ENCODE results near the gene CACNB3. TPM values are rescaled to one million over a fixed set of nuclear protein-coding genes. Genes with fewer than 3 reads are reported as not detected.
A peak's percentile ranks its signal among the peaks of the same experiment; 100 is the strongest.
"Not testable (repeated sequence)": the region's sequence is repeated elsewhere in the genome, so short reads cannot be mapped to it uniquely, and the experiment has no call there.

Gene CACNB3
- total RNA-seq, 1 experiment from 2014 or later: 8.9 TPM

DNA sequence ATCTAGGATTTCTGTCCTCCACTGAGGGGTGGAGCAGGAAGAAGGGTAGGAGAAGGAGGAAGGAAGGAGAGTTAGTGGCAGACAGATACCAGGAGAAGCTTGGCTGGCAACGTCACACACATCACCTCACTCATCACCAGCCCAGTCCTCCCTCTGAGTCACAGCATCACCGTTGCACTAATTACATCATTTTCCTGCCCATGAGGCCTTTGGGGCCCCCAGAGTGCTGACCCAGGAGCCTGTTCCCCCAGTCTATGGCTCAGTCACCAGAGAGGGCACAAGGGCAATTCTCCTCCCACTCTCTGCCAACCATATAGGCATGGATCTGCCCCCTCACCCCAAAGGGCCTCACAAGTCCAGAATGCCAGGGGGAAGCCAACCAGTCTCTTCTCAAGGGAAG, 42.8 kb downstream of the CACNB3 start:
- no peak for DNase-seq (ENCODE audit: low read depth in 1 of 2, low spot score in 2 of 2)
- H3K27me3 ChIP-seq (replicated peaks): peaks cover 14% of the 10 kb centered on the region
- H3K9me3 ChIP-seq (replicated peaks): no peaks in the 10 kb centered on the region
- H3K4me3 ChIP-seq: no peak overlapping the region
- H3K27ac ChIP-seq: no peak overlapping the region
- H3K4me1 ChIP-seq (replicated peaks): peaks cover 6% of the 10 kb centered on the region
- H3K36me3 ChIP-seq: no peaks in the 10 kb centered on the region

DNA sequence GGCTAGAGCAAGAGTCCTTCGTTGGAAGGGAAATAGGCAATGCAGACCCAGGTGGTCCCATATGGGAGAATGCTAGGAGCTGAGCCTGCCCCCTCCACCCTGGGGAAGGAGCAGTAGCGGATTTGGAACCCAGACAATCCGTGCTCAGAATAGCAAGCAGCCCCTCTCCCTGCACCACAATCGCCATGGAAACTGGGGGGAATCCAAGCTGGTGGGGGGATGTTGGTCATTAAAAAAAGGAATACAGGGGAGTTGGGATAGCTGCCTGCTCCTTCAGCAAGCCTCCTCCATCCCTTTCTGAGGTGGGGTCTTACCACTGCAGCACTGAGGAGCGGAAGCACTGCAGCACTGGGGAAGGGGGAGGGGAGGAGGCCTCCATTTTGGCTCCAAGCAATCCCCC, 44.5 kb downstream of the CACNB3 start:
- peaks cover 14% of the 10 kb centered on the region for H3K27me3 ChIP-seq (replicated peaks)

DNA sequence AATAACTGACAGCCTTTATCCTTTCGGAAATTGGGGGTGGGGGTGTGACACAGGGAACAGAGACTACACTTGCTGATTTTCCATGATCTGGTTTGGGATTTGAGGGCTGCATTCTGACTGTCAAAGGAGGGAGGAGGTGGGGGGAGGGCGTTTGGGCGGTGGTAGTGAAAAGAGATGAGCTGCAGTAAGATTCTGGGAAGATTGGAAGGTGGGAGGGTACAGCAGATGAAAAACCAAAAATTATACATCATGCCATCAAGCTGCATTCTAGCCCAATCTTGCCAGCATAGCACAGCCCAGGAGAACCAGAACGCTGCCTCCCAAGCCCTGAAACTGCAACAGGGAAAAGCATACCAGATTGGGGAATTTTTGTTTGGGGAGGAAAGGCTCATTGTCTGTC, 45.0 kb downstream of the CACNB3 start:
- H3K27me3 ChIP-seq (replicated peaks): peaks cover 14% of the 10 kb centered on the region
- peaks cover 6% of the 10 kb centered on the region for H3K4me1 ChIP-seq (replicated peaks)
- no peaks in the 10 kb centered on the region for H3K9me3 ChIP-seq (replicated peaks)
- H3K36me3 ChIP-seq: no peaks in the 10 kb centered on the region
- no peak overlapping the region for H3K4me3 ChIP-seq
- H3K27ac ChIP-seq: no peak overlapping the region
- no peak for DNase-seq (ENCODE audit: low read depth in 1 of 2, low spot score in 2 of 2)

More for the DNA sequence above, 44.5 kb downstream of the CACNB3 start:
- no peak for DNase-seq (ENCODE audit: low read depth in 1 of 2, low spot score in 2 of 2)
- Histone ChIP-seq H3K4me1 (replicated peaks) (peaks cover 6% of the 10 kb centered on the region), H3K27ac (no peak overlapping the region), H3K4me3 (no peak overlapping the region), H3K36me3 (no peaks in the 10 kb centered on the region), H3K9me3 (replicated peaks) (no peaks in the 10 kb centered on the region)

DNA sequence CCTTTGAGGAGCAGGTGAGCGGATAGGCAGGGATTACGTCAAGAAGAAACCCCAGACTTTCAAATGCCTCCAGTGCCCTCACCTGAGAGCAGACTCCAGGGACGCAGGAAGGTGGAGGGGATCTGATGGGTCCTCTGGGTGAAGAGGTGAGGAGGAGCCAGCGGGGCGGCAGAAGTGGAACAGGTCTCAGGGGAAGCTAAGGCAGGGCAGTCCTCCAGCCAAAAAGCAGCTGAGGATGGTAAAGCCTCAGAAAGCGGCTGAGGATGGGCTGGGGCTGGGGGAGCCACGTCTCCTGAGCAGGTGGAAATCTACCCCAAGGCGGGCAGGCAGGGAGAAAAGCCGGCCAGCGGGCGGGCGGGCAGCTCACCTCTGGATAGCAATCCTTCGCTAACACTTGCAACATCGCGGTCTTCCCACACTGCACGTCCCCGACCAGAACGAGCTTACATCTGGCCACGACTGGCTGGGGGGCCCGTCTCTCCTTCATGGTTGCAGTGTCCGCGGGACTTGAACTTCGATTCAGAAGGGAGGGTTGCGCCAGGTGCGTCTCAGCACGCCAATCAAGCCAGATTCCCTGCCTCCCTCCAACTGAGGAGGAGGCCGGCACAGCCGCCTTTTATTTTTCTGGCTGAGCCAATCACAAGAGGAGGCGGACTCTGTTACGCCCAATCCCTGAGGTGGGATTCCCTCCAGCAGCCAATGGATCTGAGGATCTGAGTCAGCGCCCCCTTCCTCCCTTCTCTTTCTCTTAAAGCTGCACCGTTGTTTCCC, 47.2 kb downstream of the CACNB3 start, which contains the start of gene RND1:
RND1 (minus strand) TSS at position 590 of the 771 bp plus-strand sequence; CDS start at position 487, 103 bp downstream.
- Histone ChIP-seq H3K27me3 (replicated peaks) (peaks cover 14% of the 10 kb centered on the region), H3K36me3 (no peaks in the 10 kb centered on the region), H3K4me3 (peak within 1 kb of the TSS; percentile 39), H3K4me1 (replicated peaks) (peaks cover 6% of the 10 kb centered on the region), H3K9me3 (replicated peaks) (no peaks in the 10 kb centered on the region), H3K27ac (no peak within 1 kb of the TSS)
- peak; percentile 82 to 83 for DNase-seq (ENCODE audit: low read depth in 1 of 2, low spot score in 2 of 2)

DNA sequence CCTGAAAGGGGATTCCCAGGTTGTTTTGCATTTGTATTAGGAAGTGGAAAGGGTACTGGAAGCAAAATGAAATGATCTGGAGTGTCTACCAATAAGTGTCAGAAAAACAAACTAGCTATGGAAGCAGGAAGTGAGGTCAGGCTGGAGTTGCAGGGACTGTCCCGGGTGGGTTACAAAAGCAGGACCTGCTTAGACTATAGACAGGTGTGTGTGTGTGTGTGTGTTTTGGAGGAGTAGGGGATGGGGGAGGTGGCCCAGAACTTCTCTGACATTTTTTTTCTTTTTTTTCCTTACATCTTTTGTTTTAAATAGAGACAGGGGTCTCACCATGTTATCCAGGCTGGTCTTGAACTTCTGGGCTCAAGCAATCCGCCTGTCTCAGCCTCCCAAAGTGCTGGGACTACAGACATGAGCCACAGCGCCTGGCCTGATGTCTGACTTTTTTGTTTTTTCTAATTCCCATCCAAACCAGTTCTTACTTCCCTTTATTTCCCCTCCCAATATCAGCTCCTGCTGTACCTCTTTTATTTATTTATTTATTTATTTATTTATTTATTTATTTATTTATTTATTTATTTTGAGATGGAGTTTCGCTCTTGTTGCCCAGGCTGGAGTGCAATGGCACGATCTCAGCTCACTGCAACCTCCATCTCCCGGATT, 47.9 kb downstream of the CACNB3 start:
- peaks cover 6% of the 10 kb centered on the region for H3K4me1 ChIP-seq (replicated peaks)
- H3K9me3 ChIP-seq (replicated peaks): no peaks in the 10 kb centered on the region
- H3K27ac ChIP-seq: no peak overlapping the region
- H3K27me3 ChIP-seq (replicated peaks): peaks cover 14% of the 10 kb centered on the region
- H3K4me3 ChIP-seq: peak overlapping the region; percentile 39
- DNase-seq (ENCODE audit: low read depth in 1 of 2, low spot score in 2 of 2): no peak
- H3K36me3 ChIP-seq: no peaks in the 10 kb centered on the region

DNA sequence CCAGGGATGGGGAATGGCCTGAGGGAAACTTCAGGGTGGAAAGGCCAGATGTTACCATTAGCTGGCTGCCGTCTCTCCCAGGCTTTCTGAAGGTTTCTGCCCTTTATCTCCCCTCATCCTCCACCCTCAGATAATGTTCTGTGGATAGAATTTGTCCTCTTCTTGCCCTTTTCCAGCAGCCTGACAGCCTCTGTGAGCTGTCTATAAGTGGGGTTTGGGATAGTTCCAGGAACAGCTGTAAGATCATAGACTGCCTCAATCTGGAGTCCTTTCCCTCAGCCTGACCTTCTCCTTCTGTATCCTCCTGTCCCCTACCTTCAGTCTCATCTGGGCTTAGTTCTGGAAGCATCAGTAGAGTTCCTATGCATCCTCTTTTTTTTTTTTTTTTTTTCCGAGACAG, 50.2 kb downstream of the CACNB3 start:
- Histone ChIP-seq H3K9me3 (replicated peaks) (no peaks in the 10 kb centered on the region), H3K27ac (no peak overlapping the region), H3K27me3 (replicated peaks) (peaks cover 14% of the 10 kb centered on the region), H3K4me1 (replicated peaks) (peaks cover 6% of the 10 kb centered on the region), H3K36me3 (no peaks in the 10 kb centered on the region), H3K4me3 (no peak overlapping the region)
- no peak for DNase-seq (ENCODE audit: low read depth in 1 of 2, low spot score in 2 of 2)

DNA sequence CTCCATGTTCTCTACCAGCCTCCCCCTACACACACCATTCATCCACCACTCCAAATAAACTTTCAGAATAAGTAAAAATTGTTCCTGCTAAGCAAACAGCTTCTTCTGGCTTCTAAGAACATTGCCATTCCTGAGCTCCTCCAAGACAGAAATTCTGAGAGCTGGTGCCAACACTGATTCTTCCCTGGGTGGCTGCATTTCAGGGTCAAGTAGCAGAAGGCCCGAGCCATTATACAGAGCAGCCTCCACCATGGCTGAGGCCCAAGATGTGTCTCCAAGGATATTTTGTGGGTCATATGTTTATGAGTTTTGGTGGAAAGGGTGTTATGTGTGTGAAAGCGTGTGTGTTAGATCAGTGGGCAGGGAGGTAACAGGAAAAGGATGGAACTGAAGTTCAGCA, 50.9 kb downstream of the CACNB3 start:
- peaks cover 6% of the 10 kb centered on the region for H3K4me1 ChIP-seq (replicated peaks)
- DNase-seq (ENCODE audit: low read depth in 1 of 2, low spot score in 2 of 2): no peak
- H3K36me3 ChIP-seq: no peaks in the 10 kb centered on the region
- no peaks in the 10 kb centered on the region for H3K9me3 ChIP-seq (replicated peaks)
- H3K27ac ChIP-seq: no peak overlapping the region
- H3K4me3 ChIP-seq: no peak overlapping the region
- H3K27me3 ChIP-seq (replicated peaks): peaks cover 9% of the 10 kb centered on the region

DNA sequence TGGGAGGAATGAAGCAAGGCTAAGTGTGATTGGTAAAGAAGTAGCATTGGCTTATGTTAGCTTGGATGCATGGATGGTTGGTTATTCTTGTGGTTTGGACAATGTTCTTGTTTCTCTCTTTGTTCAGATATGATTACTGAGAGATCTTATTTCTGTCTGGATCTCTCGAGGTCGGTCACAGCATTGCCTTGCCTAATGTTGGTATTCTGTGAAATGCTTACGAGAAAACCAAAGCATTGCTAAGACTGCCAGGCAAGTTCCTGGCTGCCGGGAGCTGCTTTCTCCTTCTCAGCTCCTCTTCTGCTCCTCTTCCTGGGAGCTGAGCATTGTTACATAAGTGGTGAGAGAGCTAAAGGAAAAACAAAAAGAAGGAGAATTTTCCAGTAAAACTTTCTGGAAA, 54.8 kb downstream of the CACNB3 start:
- H3K36me3 ChIP-seq: no peaks in the 10 kb centered on the region
- H3K27me3 ChIP-seq (replicated peaks): no peaks in the 10 kb centered on the region
- DNase-seq (ENCODE audit: low read depth in 1 of 2, low spot score in 2 of 2): no peak
- no peak overlapping the region for H3K27ac ChIP-seq
- H3K9me3 ChIP-seq (replicated peaks): no peaks in the 10 kb centered on the region
- no peak overlapping the region for H3K4me3 ChIP-seq
- H3K4me1 ChIP-seq (replicated peaks): no peaks in the 10 kb centered on the region

DNA sequence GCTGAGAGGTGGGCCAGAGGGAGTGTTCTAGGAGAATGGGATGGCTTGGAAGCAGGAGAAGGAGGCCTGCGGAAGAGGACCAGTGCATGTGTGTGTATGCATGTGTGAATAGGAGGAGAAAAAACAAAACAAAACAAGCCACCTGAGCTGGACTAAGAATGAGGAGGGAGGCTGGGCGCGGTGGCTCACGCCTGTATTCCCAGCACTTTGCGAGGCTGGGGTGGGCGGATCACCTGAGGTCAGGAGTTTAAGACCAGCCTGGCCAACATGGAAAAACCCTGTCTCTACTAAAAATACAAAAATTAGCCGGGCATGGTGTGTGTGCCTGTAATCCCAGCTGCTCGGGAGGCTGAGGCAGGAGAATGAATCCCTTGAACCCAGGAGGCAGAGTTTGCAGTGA, 55.2 kb downstream of the CACNB3 start:
- DNase-seq (ENCODE audit: low read depth in 1 of 2, low spot score in 2 of 2); H3K9me3 ChIP-seq (replicated peaks); H3K27ac ChIP-seq; H3K4me3 ChIP-seq; H3K27me3 ChIP-seq (replicated peaks); H3K36me3 ChIP-seq; H3K4me1 ChIP-seq (replicated peaks): not testable (repeated sequence)

DNA sequence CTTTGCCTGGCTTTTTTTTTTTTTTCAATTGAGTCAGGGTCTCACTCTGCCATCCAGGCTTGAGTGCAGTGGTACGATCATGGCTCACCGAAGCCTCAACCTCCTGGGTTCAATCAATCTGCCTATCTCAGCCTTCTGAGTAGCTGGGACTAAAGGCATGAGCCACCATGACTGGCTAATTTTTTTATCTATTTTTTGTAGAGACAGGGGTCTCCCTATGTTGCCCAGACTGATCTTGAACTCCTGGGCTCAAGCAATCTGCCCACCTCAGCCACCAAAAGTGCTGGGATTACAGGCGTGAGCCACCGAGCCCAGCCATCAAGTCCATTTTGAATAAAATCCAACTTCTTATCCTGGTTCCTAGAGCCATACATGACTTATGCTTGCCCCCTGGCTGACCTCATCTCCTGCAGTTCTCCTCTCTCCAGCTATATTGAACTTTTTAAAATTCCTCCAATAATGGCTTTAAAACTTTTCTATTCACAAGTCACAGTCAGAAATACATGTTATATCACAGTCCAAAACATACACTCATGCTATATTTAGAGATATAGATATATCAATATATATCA, 57.7 kb downstream of the CACNB3 start:
- H3K4me1 ChIP-seq (replicated peaks): no peaks in the 10 kb centered on the region; the same call in 1 of the 2 replicates
- H3K36me3 ChIP-seq: no peaks in the 10 kb centered on the region
- no peaks in the 10 kb centered on the region for H3K9me3 ChIP-seq (replicated peaks)
- H3K4me3 ChIP-seq: no peak overlapping the region
- DNase-seq (ENCODE audit: low read depth in 1 of 2, low spot score in 2 of 2): no peak
- H3K27me3 ChIP-seq (replicated peaks): no peaks in the 10 kb centered on the region
- no peak overlapping the region for H3K27ac ChIP-seq

Other genes starting within 250 kb of the CACNB3 start
- not detected in 2 replicates for gene LALBA, start 248.4 kb upstream of the CACNB3 start, total RNA-seq (2014; rRNA removed; shearing (Covaris generic))
- gene KANSL2, start 136.3 kb upstream of the CACNB3 start, total RNA-seq (2014; rRNA removed; shearing (Covaris generic)): 34.5 and 54.4 TPM in 2 replicates
- 17.1 and 28.4 TPM in 2 replicates for gene CCNT1, start 101.8 kb upstream of the CACNB3 start, total RNA-seq (2014; rRNA removed; shearing (Covaris generic))
- 20.6 and 22.9 TPM in 2 replicates for gene ADCY6, start 29.4 kb upstream of the CACNB3 start, total RNA-seq (2014; rRNA removed; shearing (Covaris generic))
- gene DDX23, start 33.7 kb downstream of the CACNB3 start, total RNA-seq (2014; rRNA removed; shearing (Covaris generic)): 77.1 and 109 TPM in 2 replicates
- not detected in 2 replicates for gene RND1, start 47.4 kb downstream of the CACNB3 start, total RNA-seq (2014; rRNA removed; shearing (Covaris generic))
- gene FKBP11, start 107.0 kb downstream of the CACNB3 start, total RNA-seq (2014; rRNA removed; shearing (Covaris generic)): 6.0 and 9.9 TPM in 2 replicates
- 57.7 and 64.5 TPM in 2 replicates for gene ARF3, start 139.0 kb downstream of the CACNB3 start, total RNA-seq (2014; rRNA removed; shearing (Covaris generic))
- gene WNT10B, start 153.2 kb downstream of the CACNB3 start, total RNA-seq (2014; rRNA removed; shearing (Covaris generic)): 0.13 TPM in 1 of 2 replicates, not detected in the other
- not detected in 2 replicates for gene WNT1, start 159.8 kb downstream of the CACNB3 start, total RNA-seq (2014; rRNA removed; shearing (Covaris generic))
- 0.34 TPM in 1 of 2 replicates, not detected in the other for gene DDN, start 180.9 kb downstream of the CACNB3 start, total RNA-seq (2014; rRNA removed; shearing (Covaris generic))
- 36.4 and 47.3 TPM in 2 replicates for gene PRKAG1, start 200.3 kb downstream of the CACNB3 start, total RNA-seq (2014; rRNA removed; shearing (Covaris generic))
- gene KMT2D, start 242.3 kb downstream of the CACNB3 start, total RNA-seq (2014; rRNA removed; shearing (Covaris generic)): 19.9 and 22.6 TPM in 2 replicates

Data from SJSA1 (cell line).